HG02588 (cell line): Measurements from ENCODE around the gene HTR2B.
"Not testable (repeated sequence)": the region's sequence is repeated elsewhere in the genome, so short reads cannot be mapped to it uniquely, and the experiment has no call there.

Experiments
- ATAC-seq: cut with Tn5 transposase; IDR thresholded peaks from one replicate; pipeline ENCODE4 v1.9.1; 2021; ENCODE audit warnings: mild to moderate bottlenecking, moderate library complexity; ENCODE audit not compliant: unreplicated experiment

Gene HTR2B

GRCh38 chr2:231134910-231135655 lies 10.2 kb upstream of the HTR2B start:
- ATAC-seq: no peak

DNA sequence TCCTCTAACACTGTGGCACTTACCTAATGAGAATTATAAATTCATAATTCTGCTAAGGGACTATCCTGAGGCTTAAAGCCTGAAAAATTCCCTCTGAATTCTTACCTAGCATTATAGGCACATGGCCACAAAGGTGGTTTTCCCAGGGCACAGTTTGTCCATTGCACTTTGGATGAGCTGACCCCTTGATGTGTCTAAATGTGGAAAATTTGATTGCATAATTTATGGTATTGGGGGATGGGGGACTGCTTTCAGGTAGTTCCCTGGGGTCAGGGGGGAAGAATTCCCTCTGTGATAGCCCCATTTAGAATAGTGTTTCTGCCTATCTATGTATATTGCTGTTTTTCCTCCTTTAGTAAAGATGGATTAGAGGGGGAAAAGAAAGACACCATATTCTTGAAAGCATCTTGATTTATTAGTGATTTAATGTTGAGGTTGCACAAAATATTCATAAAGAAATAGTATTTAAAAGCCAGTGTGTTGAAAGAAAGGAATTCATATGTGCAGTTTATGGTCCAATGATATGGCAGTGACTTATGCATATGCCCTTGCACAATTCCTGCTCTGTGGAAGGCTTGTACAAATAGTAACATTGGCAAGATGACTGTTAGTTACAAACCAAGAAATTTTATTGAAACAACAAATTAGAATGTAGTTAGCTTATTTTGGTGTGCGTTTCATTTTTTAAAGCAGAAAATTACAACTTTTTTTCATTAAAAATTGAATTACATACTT lies 8.7 kb upstream of the HTR2B start:
- ATAC-seq: no peak

GRCh38 chr2:231132129-231132528 lies 7.3 kb upstream of the HTR2B start:
- ATAC-seq: no peak

- no peak for ATAC-seq
These were observed 5.7 kb upstream of the HTR2B start for GRCh38 chr2:231130336-231131056.

GRCh38 chr2:231129216-231129615 lies 4.4 kb upstream of the HTR2B start:
- no peak for ATAC-seq

DNA sequence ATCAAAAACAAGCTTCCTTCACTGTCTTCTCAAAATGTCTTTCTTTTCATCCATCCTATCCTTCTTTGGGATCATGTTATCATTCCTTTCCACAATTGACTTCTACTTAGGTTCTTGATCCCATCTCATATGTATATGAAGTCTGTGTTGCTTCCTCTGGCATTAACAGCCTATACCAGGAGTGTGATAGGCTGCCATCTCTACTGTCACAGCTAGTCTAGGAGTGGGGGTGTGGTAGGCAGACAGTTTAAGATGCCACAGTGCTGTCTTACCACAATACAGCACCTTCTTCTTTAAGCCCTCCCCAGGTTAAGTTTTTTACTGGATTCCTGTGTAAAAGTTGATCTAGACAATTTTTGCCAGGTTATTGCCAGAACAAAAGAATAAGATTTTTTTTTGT lies 3.7 kb upstream of the HTR2B start:
- ATAC-seq: no peak

GRCh38 chr2:231127936-231128335 lies 3.1 kb upstream of the HTR2B start:
- no peak for ATAC-seq

DNA sequence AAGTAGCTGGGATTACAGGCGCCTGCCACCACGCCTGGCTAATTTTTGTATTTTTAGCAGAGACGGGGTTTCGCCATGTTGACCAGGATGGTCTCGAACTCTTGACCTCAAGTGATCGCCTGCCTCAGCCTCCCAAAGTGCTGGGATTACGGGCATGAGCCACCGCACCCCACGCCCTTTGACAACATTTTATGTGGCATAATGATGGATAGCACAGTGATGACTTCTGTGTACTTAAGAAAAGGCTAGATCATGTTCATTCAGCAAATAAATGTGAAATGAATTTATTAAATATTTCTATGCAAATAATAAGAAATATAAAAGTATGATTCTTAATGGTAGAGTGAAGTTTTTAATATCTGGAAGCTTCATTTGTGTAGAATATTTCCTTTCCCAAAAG lies 2.6 kb upstream of the HTR2B start:
- no peak for ATAC-seq

GRCh38 chr2:231126123-231126522 lies 1.3 kb upstream of the HTR2B start:
- ATAC-seq: no peak

DNA sequence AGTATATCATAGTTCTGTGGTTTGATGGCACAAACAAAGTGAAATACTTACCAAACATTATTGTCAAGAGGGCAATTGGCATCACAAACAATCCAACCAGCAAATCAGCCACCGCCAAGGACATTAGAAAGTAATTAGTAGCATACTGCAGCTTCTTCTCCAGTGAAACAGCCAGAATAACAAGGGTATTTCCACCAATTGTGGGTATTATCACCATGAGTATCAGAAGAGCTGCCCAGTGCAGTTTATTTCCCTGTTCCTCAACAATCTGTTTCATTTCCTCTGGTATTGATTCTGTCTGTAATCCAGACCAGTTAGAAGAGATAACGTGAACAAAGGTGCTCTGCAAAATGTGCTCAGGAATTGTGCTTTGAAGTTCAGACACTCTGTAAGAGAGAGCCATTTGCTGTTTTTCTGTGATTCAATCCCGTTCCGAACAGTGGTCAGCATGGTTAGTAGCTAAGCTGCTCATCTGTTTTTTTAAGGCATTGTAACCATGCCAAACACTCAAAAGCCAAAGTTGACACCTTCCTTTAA lies 1.4 kb downstream of the HTR2B start:
- no peak for ATAC-seq

- no peak for ATAC-seq
These were observed 6.3 kb downstream of the HTR2B start for GRCh38 chr2:231118614-231118942.

- ATAC-seq: no peak
These were observed 6.8 kb downstream of the HTR2B start for GRCh38 chr2:231117922-231118613.

GRCh38 chr2:231117148-231117547 lies 7.7 kb downstream of the HTR2B start:
- no peak for ATAC-seq

DNA sequence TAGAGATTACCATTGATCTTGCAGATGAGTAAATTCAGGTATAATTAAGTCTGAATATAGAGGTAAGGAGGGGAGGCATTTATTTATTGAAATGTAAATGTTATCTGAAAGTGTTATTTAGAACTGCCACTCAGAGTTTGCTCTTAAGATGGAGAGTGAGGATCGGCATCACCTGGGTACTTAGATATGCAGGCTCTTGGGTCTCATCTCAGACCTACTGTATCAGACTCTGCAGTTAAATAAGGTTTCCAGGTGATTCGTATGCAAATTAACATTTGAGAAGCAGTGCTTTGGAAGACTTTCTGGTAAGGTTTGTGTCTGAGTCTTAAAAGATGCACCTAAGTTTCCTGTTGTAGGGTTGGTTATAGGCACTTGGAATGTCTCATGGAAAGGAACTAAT lies 9.2 kb downstream of the HTR2B start:
- ATAC-seq: no peak

DNA sequence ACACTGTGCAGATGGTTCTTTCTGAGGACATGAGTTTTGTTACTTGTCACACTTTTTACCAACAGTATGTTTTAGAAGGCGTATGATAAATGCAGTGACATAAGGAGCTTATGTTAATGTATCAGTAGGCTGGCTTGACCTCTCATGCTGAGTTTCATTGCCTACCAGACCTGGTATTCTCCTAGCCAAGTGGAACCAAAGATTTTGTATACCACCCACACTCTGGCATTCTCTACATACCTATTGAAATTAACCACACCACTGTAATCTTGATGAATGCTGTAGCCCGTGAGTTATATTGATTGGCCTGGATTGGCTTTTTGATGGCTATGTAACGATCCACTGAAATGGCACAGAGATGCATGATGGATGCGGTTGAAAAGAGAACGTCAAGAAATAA lies 11.4 kb downstream of the HTR2B start:
- ATAC-seq: no peak

GRCh38 chr2:231111987-231112386 lies 12.9 kb downstream of the HTR2B start:
- no peak for ATAC-seq

GRCh38 chr2:231110551-231110950 lies 14.3 kb downstream of the HTR2B start:
- no peak for ATAC-seq

DNA sequence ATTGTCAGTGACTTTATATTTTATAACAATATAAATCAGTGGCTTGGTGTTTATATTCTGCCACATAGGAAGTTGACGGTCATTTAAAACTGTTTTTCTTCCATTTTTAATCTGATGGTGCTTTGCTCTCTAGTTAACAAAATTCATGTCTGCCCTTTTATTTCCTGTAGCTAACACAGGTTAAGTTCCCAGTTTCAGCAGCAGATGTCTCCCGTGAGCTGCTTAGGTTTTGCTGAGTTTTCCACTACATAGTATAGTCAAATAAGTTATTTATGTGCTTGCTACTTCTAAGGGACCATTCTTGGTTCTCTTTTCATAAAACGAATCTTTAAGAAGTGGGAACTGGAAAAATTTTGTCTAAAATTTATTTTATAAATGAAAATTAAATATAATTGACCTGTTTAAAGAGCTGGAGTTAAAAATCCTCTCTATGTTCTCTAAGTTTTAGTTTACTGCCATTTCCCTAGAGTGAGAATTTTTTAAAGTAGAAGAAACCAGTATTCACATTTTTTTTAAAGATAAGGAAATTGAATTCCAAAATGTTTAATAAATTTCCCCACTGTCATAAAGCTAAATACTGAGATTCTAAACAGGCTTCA lies 20.6 kb downstream of the HTR2B start:
- no peak for ATAC-seq

- ATAC-seq: no peak
These were observed 22.1 kb downstream of the HTR2B start for GRCh38 chr2:231102772-231103171.

GRCh38 chr2:231100990-231101389 lies 23.9 kb downstream of the HTR2B start:
- ATAC-seq: no peak

GRCh38 chr2:231100321-231100720 lies 24.5 kb downstream of the HTR2B start:
- not testable (repeated sequence) for ATAC-seq
